H9 (cell line): ENCODE data around the gene PRSS23. TPM values are rescaled to one million over a fixed set of nuclear protein-coding genes. Genes with fewer than 3 reads are reported as not detected.

Experiments used
- DNase-seq: peaks from one replicate; pipeline ENCODE4 v3.0.0-alpha.2; 2017
- H2AFZ ChIP-seq: one replicate; pipeline ENCODE4 v1.6.1; 2013; ENCODE audit warnings: mild to moderate bottlenecking, low read length, control low read depth, moderate library complexity
- H2AK5ac ChIP-seq: 2 replicates; pipeline ENCODE4 v1.6.1; 2013; ENCODE audit warnings: low read length, control low read depth, mixed read lengths; ENCODE audit not compliant: insufficient read length
- H2BK120ac ChIP-seq: one replicate; pipeline ENCODE4 v1.6.1; 2013; ENCODE audit warnings: low read depth, mild to moderate bottlenecking, low read length, control low read depth, inconsistent platforms; ENCODE audit not compliant: poor library complexity, severe bottlenecking
- H2BK12ac ChIP-seq: 2 replicates; pipeline ENCODE4 v1.6.1; 2013; ENCODE audit warnings: low read length, control low read depth, mixed read lengths, low read depth; ENCODE audit not compliant: insufficient read length
- H2BK15ac ChIP-seq: 2 replicates; pipeline ENCODE4 v1.6.1; 2013; ENCODE audit warnings: low read depth, low read length, control low read depth
- H2BK20ac ChIP-seq: one replicate; pipeline ENCODE4 v1.6.1; 2013; ENCODE audit warnings: low read depth, mild to moderate bottlenecking, low read length, control low read depth, inconsistent platforms; ENCODE audit not compliant: poor library complexity, severe bottlenecking
- H2BK5ac ChIP-seq: 2 replicates; pipeline ENCODE4 v1.6.1; 2013; ENCODE audit warnings: low read length, control low read depth, mixed read lengths; ENCODE audit not compliant: insufficient read length
- H3K14ac ChIP-seq: 2 replicates; pipeline ENCODE4 v1.6.1; 2013; ENCODE audit warnings: low read length, control low read depth; ENCODE audit not compliant: insufficient read depth
- H3K18ac ChIP-seq: 2 replicates; pipeline ENCODE4 v1.6.1; 2013; ENCODE audit warnings: low read depth, mild to moderate bottlenecking, mixed read lengths, low read length, control low read depth; ENCODE audit not compliant: insufficient read length
- H3K23ac ChIP-seq: 2 replicates; pipeline ENCODE4 v1.6.1; 2013; ENCODE audit warnings: low read length, control low read depth, mixed read lengths, low read depth; ENCODE audit not compliant: insufficient read length
- H3K23me2 ChIP-seq: 2 replicates; pipeline ENCODE4 v1.6.1; 2013; ENCODE audit warnings: low read depth, mild to moderate bottlenecking, mixed read lengths, low read length, control low read depth; ENCODE audit not compliant: insufficient read length, poor library complexity, severe bottlenecking
- H3K27ac ChIP-seq: 2 replicates; pipeline ENCODE4 v1.5.1; 2013; ENCODE audit warnings: low read length, control low read depth, mixed read lengths, low read depth; ENCODE audit not compliant: insufficient read length
- H3K27me3 ChIP-seq: 2 replicates; pipeline ENCODE4 v1.6.1; 2013; ENCODE audit warnings: low read length, control low read depth, inconsistent platforms; ENCODE audit not compliant: insufficient read depth
- H3K4ac ChIP-seq: 2 replicates; pipeline ENCODE4 v1.6.1; 2013; ENCODE audit warnings: low read depth, mild to moderate bottlenecking, control low read depth, inconsistent platforms, low read length, moderate library complexity
- H3K4me1 ChIP-seq: 2 replicates; pipeline ENCODE4 v1.6.1; 2013; ENCODE audit warnings: low read length, control low read depth, inconsistent platforms; ENCODE audit not compliant: insufficient read depth
- H3K4me2 ChIP-seq: 2 replicates; pipeline ENCODE4 v1.6.1; 2013; ENCODE audit warnings: low read length, control low read depth, mixed read lengths; ENCODE audit not compliant: insufficient read length, insufficient read depth
- H3K56ac ChIP-seq: 2 replicates; pipeline ENCODE4 v1.6.1; 2013; ENCODE audit warnings: low read depth, mild to moderate bottlenecking, mixed read lengths, low read length, control low read depth; ENCODE audit not compliant: insufficient read length
- H3K79me1 ChIP-seq: 2 replicates; pipeline ENCODE4 v1.6.1; 2013; ENCODE audit warnings: low read depth, mild to moderate bottlenecking, moderate library complexity, low read length, control low read depth, inconsistent platforms; ENCODE audit not compliant: insufficient read depth, poor library complexity, severe bottlenecking
- H3K79me2 ChIP-seq: 2 replicates; pipeline ENCODE4 v1.6.1; 2013; ENCODE audit warnings: low read length, control low read depth, inconsistent platforms; ENCODE audit not compliant: insufficient read depth
- H3K9ac ChIP-seq: 2 replicates; pipeline ENCODE4 v1.6.1; 2013; ENCODE audit warnings: low read length, control low read depth, mixed read lengths; ENCODE audit not compliant: insufficient read length; ENCODE audit errors: extremely low read depth
- H3K9me3 ChIP-seq: one replicate; pipeline ENCODE4 v1.6.1; 2013; ENCODE audit warnings: low read depth, low read length, inconsistent platforms; ENCODE audit not compliant: control insufficient read depth
- H3T11ph ChIP-seq: one replicate; pipeline ENCODE4 v1.6.1; 2013; ENCODE audit warnings: mild to moderate bottlenecking, low read length, control low read depth, inconsistent platforms
- H4K20me1 ChIP-seq: one replicate; pipeline ENCODE4 v1.6.1; 2013; ENCODE audit not compliant: control insufficient read depth, insufficient read length, insufficient read depth
- H4K5ac ChIP-seq: 2 replicates; pipeline ENCODE4 v1.6.1; 2013; ENCODE audit warnings: low read depth, mild to moderate bottlenecking, mixed read lengths, low read length, control low read depth; ENCODE audit not compliant: insufficient read length
- H4K8ac ChIP-seq: replicated peaks from 2 replicates; pipeline ENCODE4 v1.6.1; 2013; ENCODE audit warnings: low read length, control low read depth, mixed read lengths, low read depth; ENCODE audit not compliant: insufficient read length
- H4K91ac ChIP-seq: 2 replicates; pipeline ENCODE4 v1.6.1; 2013; ENCODE audit warnings: low read depth, mild to moderate bottlenecking, moderate library complexity, mixed read lengths, low read length, control low read depth; ENCODE audit not compliant: insufficient read length
- H3K27ac Mint-ChIP-seq, 3 experiments: 2 replicates in 2 of 3; 3 replicates in 1 of 3; pipeline ENCODE4 v1.8.0; 2020 to 2021; ENCODE audit warnings: mixed read lengths in 3 of 3, mild to moderate bottlenecking in 1 of 3, moderate library complexity in 1 of 3
- H3K27me3 Mint-ChIP-seq: 2 replicates; pipeline ENCODE4 v1.8.0; 2021; ENCODE audit warnings: low read depth, mild to moderate bottlenecking, moderate library complexity, mixed read lengths
- H3K36me3 Mint-ChIP-seq, 3 experiments: 2 replicates in 2 of 3; 3 replicates in 1 of 3; pipeline ENCODE4 v1.8.0; 2020 to 2021; ENCODE audit warnings: low read depth in 3 of 3, mixed read lengths in 3 of 3; ENCODE audit not compliant: insufficient read depth in 1 of 3
- H3K4me1 Mint-ChIP-seq, 2 experiments: 2 replicates each; pipeline ENCODE4 v1.8.0; 2020; ENCODE audit warnings: mixed read lengths in 2 of 2
- H3K4me3 Mint-ChIP-seq, 2 experiments: 2 replicates in 1 of 2; 3 replicates in 1 of 2; pipeline ENCODE4 v1.8.0; 2020 to 2021; ENCODE audit warnings: mild to moderate bottlenecking in 2 of 2, mixed read lengths in 2 of 2, moderate library complexity in 1 of 2
- H3K9me3 Mint-ChIP-seq, 2 experiments: 2 replicates in 1 of 2; 3 replicates in 1 of 2; pipeline ENCODE4 v1.8.0; 2020; ENCODE audit warnings: mild to moderate bottlenecking in 2 of 2, mixed read lengths in 2 of 2, moderate library complexity in 1 of 2
- CTCF ChIP-seq: fragments of 200-600 bp; sonication (generic); conservative IDR thresholded peaks from 3 replicates; pipeline ENCODE4 v1.8.0; 2021; ENCODE audit warnings: antibody characterized with exemption, mild to moderate bottlenecking
- WGBS: extraction: QIAGEN DNeasy Blood & Tissue Kit; methylation state at CpG from one replicate; pipeline ENCODE4 v1.1.7; 2013; ENCODE audit warnings: missing lambda C conversion rate, low lambda C conversion rate, mixed read lengths; ENCODE audit not compliant: insufficient read length; ENCODE audit errors: extremely low coverage; 5-methylcytosine and 5-hydroxymethylcytosine counted together
- total RNA-seq: library from RNA; stranded (reverse); gene quantifications from 2 replicates; pipeline ENCODE4 v1.2.1, GENCODE V29; 2021

Gene PRSS23
- total RNA-seq, 1 experiment from 2014 or later: 6.9 TPM

- H3K27me3 Mint-ChIP-seq: peaks cover 1% of the 10 kb centered on the region; the same call in 1 of the 2 replicates
- no CpG with 5 or more reads among the region's 2 CpGs for WGBS
- Histone ChIP-seq H3K14ac (no peak overlapping the region), H3K27me3 (no peaks in the 10 kb centered on the region), H3K79me2 (no peaks in the 10 kb centered on the region), H3K4me2 (no peak overlapping the region), H3K9me3 (no peaks in the 10 kb centered on the region), H2AK5ac (no peak overlapping the region), H3K79me1 (no peaks in the 10 kb centered on the region), H4K8ac (no peak overlapping the region), H4K5ac (no peak overlapping the region), H2BK20ac (no peak overlapping the region), H3K27ac (no peak overlapping the region), H3K56ac (no peak overlapping the region), H4K20me1 (no peaks in the 10 kb centered on the region), H2BK15ac (no peak overlapping the region), H3K18ac (no peak overlapping the region), H2BK12ac (no peak overlapping the region), H3K4me1 (no peaks in the 10 kb centered on the region), H3K4ac (no peak overlapping the region), H2AFZ (no peak overlapping the region), H3T11ph (no peak overlapping the region), H4K91ac (no peak overlapping the region), H3K9ac (no peak overlapping the region), H3K23me2 (no peaks in the 10 kb centered on the region), H2BK5ac (no peak overlapping the region), H3K23ac (no peak overlapping the region), H2BK120ac (no peak overlapping the region)
- no peak for DNase-seq
- 0 out of 4 replicates have a peak, but pooled peaks cover 0 to 5% of the 10 kb centered on the region in 2 experiments for H3K4me1 Mint-ChIP-seq
- H3K27ac Mint-ChIP-seq: no peak overlapping the region
- H3K9me3 Mint-ChIP-seq: peaks cover 10 to 13% of the 10 kb centered on the region in 2 experiments
- H3K4me3 Mint-ChIP-seq: no peak overlapping the region
- TF ChIP-seq CTCF: no peak
- H3K36me3 Mint-ChIP-seq: peaks cover 5 to 9% (median 6%) of the 10 kb centered on the region in 3 experiments; a peak in 5 of 7 replicates
Measured at GRCh38 chr11:86772999-86773398, 27.3 kb upstream of the PRSS23 start.
